HL-60 (cell line): ENCODE measurements around the gene DNAJC18.

Experiments used
- DNase-seq, 2 experiments: peaks; one replicate each; pipeline ENCODE4 v3.0.0-alpha.2; 2010 to 2020; ENCODE audit warnings: low read depth in 1 of 2, low spot score in 1 of 2
- H3K27ac ChIP-seq: fragments of 250-450 bp; sonication (Bioruptor Pico); replicated peaks from 2 replicates; pipeline ENCODE4 v1.5.1; 2020; ENCODE audit warnings: mild to moderate bottlenecking, moderate library complexity
- H3K27me3 ChIP-seq: fragments of 250-450 bp; sonication (Bioruptor Pico); 2 replicates; pipeline ENCODE4 v1.5.1; 2021; ENCODE audit warnings: mild to moderate bottlenecking, moderate library complexity; ENCODE audit not compliant: insufficient read depth, poor library complexity, severe bottlenecking
- H3K4me3 ChIP-seq: replicated peaks from 2 replicates; pipeline ENCODE4 v1.5.1; 2011; ENCODE audit warnings: mild to moderate bottlenecking, control low read depth, low read length; ENCODE audit not compliant: insufficient read depth
- CTCF ChIP-seq: IDR thresholded peaks from one replicate; pipeline ENCODE4 v1.5.1; 2011; ENCODE audit warnings: low read length, control low read depth, inconsistent platforms; ENCODE audit not compliant: insufficient read depth
- GABPA ChIP-seq: IDR thresholded peaks from 2 replicates; pipeline ENCODE4 v1.6.1; 2012; ENCODE audit warnings: low read depth
- POLR2AphosphoS5 ChIP-seq: IDR thresholded peaks from 2 replicates; pipeline ENCODE4 v1.6.1; 2012; ENCODE audit warnings: low read depth
- REST ChIP-seq: IDR thresholded peaks from 2 replicates; pipeline ENCODE4 v1.6.1; 2012; ENCODE audit warnings: low read depth; ENCODE audit not compliant: insufficient replicate concordance
- SPI1 ChIP-seq: IDR thresholded peaks from 2 replicates; pipeline ENCODE4 v1.6.1; 2012; ENCODE audit warnings: low read depth, mild to moderate bottlenecking, borderline replicate concordance

Gene DNAJC18

DNA sequence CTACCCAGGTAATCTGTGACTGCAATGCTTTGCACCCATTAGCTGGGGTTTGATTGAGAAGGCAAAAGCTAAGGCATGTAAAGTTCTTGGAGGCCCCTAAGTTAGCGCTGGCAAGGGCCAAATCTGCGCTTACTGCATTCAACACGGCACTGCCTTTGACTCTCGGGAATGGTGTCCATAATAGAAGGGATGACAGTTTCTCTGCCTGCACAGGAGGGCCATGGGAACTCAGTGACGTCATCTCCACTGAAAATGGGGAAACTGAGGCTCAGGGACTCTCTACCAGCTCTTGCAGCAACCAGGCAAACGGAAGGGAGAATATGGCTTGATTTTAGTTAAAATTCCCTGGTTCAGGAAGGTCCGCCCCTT, 35.9 kb downstream of the DNAJC18 start:
- Histone ChIP-seq H3K4me3 (peak overlapping the region; percentile 50), H3K27ac (peak overlapping the region; percentile 64), H3K27me3 (no peaks in the 10 kb centered on the region)
- TF ChIP-seq SPI1 (no peak), GABPA (no peak), POLR2AphosphoS5 (no peak)
- no peak for DNase-seq

- Histone ChIP-seq H3K27me3 (no peaks in the 10 kb centered on the region), H3K27ac (no peak overlapping the region), H3K4me3 (no peak overlapping the region)
- DNase-seq: peak in 1 of 2 experiments; percentile 16
- no peak for TF ChIP-seq GABPA
- TF ChIP-seq SPI1: no peak
- no peak for TF ChIP-seq POLR2AphosphoS5
- TF ChIP-seq REST: no peak
- no peak for TF ChIP-seq CTCF
Observed at GRCh38 chr5:139402561-139403158, 36.7 kb downstream of the DNAJC18 start.

DNA sequence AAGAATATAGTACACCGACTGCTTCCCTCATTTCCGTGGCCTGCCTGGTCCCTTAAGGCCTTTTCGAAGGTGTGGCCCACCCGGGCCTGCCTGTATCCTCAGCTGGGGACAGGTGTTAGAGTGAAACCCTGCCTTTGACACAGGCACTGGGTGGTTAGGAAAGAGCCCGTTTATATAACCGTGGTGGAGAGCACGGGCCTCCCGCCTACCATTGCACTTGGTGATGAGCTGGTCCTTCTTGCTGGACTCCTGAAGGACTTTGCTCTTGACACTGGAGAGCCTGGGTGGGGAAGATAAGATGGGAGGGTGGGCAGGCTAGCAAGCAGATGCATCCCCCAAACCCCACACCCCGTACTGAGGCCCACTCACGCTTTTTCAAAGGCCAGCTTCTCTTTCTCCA, 37.8 kb downstream of the DNAJC18 start:
- Histone ChIP-seq H3K4me3 (no peak overlapping the region), H3K27me3 (no peaks in the 10 kb centered on the region), H3K27ac (no peak overlapping the region)
- no peak for DNase-seq
- TF ChIP-seq GABPA: no peak
- no peak for TF ChIP-seq SPI1
- TF ChIP-seq REST: no peak
- TF ChIP-seq POLR2AphosphoS5: no peak
- no peak for TF ChIP-seq CTCF

DNA sequence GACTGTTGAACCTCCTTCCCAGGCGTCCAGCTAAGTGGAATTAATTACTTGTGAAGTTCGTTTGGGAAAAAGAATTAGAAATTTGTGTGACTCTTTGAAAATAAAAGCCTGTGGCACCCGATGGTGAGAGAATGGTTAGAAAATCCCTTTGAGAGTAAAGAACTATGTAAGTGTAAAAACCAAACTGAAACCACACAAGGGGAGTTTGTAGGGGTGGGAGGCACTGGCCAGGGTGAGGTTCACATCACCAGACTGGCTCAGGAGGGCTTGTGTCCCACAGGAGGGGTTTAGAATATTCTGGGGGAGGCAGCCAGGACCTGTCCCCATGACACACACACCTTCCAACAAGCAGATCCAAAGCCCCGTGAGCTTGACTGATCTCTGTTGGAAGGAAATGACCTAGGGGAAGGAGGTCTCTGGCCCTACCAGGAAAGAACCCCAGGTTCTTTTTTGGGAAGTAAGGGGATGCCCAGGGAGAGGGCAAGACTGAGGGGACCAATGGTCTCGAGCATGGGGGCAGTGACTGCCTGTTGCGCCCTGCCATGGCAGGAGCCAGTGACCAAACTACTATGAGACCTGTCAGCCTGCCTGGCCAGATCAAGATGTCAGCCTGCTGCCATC, 39.7 kb downstream of the DNAJC18 start:
- Histone ChIP-seq H3K27me3 (no peaks in the 10 kb centered on the region), H3K4me3 (no peak overlapping the region), H3K27ac (no peak overlapping the region)
- no peak for DNase-seq
- no peak for TF ChIP-seq REST
- no peak for TF ChIP-seq CTCF
- no peak for TF ChIP-seq GABPA
- no peak for TF ChIP-seq POLR2AphosphoS5
- TF ChIP-seq SPI1: no peak
